Activated naive CD4-positive, alpha-beta T cell treated with anti-CD3 and anti-CD28 coated beads, Interleukin-2, amount 50 U/mL, for 24 hours (primary cell): ENCODE data around the gene WDR81.
A peak's percentile ranks its signal among the peaks of the same experiment; 100 is the strongest.
"Not testable (repeated sequence)": the region's sequence is repeated elsewhere in the genome, so short reads cannot be mapped to it uniquely, and the experiment has no call there.

Experiments used
- H3K27ac Mint-ChIP-seq: one replicate; pipeline ENCODE4 v1.8.0; 2021; ENCODE audit warnings: mild to moderate bottlenecking, mixed read lengths
- H3K27me3 Mint-ChIP-seq: one replicate; pipeline ENCODE4 v1.8.0; 2021; ENCODE audit warnings: mixed read lengths
- H3K36me3 Mint-ChIP-seq: one replicate; pipeline ENCODE4 v1.8.0; 2021; ENCODE audit warnings: mixed read lengths
- H3K4me1 Mint-ChIP-seq: one replicate; pipeline ENCODE4 v1.8.0; 2021; ENCODE audit warnings: mixed read lengths
- H3K4me3 Mint-ChIP-seq: one replicate; pipeline ENCODE4 v1.8.0; 2021; ENCODE audit warnings: mild to moderate bottlenecking, mixed read lengths
- H3K9me3 Mint-ChIP-seq: one replicate; pipeline ENCODE4 v1.8.0; 2021; ENCODE audit warnings: mixed read lengths

The WDR81 gene

DNA sequence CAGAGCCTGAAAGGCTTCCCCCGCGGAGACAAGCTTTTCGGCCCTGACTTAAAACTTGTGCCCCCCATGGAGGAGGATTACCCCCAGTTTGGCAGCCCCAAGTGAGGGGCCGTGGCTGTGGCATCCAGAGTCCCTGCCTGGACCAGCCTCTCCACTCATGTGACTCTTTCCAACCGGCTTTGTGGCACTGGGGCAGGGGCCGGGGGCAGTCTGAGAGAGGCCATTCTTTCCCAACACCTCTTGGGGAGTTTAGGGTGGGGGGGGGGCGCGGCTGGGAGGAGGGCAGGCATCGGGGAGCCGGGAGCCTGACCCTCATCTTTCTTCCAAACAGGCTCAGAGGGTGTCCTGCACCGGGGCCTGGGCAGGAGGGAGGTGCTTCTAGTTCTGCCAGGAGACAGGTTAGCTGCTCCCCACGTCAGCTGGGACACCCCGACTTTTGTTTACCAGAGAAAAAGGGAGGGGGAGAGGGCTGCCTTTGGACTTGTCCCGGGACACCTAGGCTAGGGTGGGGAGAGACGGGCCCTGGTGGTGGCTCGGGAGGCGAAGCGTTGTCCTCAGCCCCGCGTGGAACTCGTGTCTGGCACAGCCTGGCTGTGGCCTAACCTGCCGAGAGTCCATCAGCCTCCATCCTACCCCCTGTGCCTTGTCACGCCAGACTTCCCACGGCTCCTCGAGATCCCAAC is 30.1 kb downstream of the WDR81 start:
- no peaks in the 10 kb centered on the region for H3K36me3 Mint-ChIP-seq
- no peak overlapping the region for H3K4me3 Mint-ChIP-seq
- peaks cover 5% of the 10 kb centered on the region for H3K4me1 Mint-ChIP-seq
- no peaks in the 10 kb centered on the region for H3K27me3 Mint-ChIP-seq
- no peaks in the 10 kb centered on the region for H3K9me3 Mint-ChIP-seq
- H3K27ac Mint-ChIP-seq = no peak overlapping the region

DNA sequence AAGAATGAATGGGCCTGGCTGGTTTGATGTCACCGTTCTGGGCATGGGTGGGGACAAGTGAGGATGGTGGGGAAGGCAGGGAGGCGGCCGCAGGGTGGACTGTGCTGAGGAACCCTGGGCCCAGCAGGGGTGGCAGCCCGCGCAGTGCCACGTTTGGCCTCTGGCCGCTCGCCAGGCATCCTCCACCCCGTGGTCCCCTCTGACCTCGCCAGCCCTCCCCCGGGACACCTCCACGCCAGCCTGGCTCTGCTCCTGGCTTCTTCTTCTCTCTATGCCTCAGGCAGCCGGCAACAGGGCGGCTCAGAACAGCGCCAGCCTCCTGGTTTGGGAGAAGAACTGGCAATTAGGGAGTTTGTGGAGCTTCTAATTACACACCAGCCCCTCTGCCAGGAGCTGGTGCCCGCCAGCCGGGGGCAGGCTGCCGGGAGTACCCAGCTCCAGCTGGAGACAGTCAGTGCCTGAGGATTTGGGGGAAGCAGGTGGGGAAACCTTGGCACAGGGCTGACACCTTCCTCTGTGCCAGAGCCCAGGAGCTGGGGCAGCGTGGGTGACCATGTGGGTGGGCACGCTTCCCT is 30.8 kb downstream of the WDR81 start:
- H3K36me3 Mint-ChIP-seq = no peaks in the 10 kb centered on the region
- no peak overlapping the region for H3K27ac Mint-ChIP-seq

DNA sequence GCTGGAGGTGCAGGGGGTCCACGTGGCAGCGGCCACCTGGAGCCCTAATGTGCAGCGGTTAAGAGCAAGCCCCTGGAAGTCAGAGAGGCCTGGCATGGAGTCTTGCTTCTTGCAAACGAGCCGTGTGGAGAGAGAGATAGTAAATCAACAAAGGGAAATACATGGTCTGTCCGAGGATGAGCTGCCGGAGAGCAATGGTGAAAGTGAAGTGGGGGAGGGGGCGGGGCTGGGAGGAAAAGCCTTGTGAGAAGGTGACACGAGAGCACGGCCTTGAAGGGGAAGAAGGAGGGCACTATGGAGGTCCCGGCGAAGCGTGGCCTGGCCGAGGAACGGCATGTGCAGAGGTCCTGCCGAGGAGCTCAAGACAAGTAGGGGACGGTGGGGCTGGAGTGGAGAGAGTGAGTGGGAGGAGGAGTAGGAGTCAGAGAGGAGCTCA is 31.3 kb downstream of the WDR81 start:
- H3K4me1 Mint-ChIP-seq = peaks cover 5% of the 10 kb centered on the region
- no peak overlapping the region for H3K27ac Mint-ChIP-seq
- H3K27me3 Mint-ChIP-seq = no peaks in the 10 kb centered on the region
- H3K36me3 Mint-ChIP-seq = no peaks in the 10 kb centered on the region
- H3K4me3 Mint-ChIP-seq = no peak overlapping the region
- H3K9me3 Mint-ChIP-seq = no peaks in the 10 kb centered on the region

More for the DNA sequence above, 30.8 kb downstream of the WDR81 start:
- H3K4me1 Mint-ChIP-seq = peaks cover 5% of the 10 kb centered on the region
- H3K9me3 Mint-ChIP-seq = no peaks in the 10 kb centered on the region
- H3K4me3 Mint-ChIP-seq = no peak overlapping the region
- no peaks in the 10 kb centered on the region for H3K27me3 Mint-ChIP-seq

DNA sequence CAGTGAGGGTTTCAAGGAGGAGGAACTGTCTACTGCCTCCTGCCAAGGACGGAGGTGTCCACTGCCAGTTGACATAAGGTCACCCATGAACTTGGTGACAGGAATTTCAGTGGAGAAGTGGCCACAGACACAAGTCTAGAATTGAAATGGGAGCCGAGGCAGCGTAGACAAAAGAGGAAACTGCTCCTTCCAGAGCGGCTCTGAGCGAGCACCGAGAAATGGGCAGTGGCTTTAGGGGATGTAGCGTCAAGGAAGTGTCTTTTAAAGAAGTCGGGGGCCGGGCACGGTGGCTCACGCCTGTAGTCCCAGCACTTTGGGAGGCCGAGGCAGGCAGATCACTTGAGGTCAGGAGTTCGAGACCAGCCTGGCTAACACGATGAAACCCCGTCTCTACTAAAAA is 34.3 kb downstream of the WDR81 start:
- peaks cover 32% of the 10 kb centered on the region for H3K4me1 Mint-ChIP-seq
- H3K27me3 Mint-ChIP-seq = no peaks in the 10 kb centered on the region
- no peaks in the 10 kb centered on the region for H3K36me3 Mint-ChIP-seq
- H3K27ac Mint-ChIP-seq = no peak overlapping the region
- no peak overlapping the region for H3K4me3 Mint-ChIP-seq
- no peaks in the 10 kb centered on the region for H3K9me3 Mint-ChIP-seq

DNA sequence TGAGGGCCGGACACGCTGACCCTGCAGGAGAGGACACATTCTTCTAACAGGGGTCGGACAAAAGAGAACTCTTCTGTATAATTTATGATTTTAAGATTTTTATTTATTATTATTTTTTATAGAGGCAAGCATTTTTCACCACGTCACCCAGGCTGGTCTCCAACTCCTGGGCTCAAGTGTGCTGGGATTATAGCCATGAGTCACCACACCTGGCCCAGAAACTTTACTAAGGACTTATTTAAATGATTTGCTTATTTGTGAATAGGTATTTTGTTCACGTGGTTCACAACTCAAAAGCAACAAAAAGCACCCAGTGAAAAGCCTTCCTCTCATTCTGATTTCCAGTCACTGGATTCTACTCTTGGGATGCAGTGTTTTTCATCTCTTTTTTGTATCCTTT is 35.0 kb downstream of the WDR81 start:
- peaks cover 39% of the 10 kb centered on the region for H3K4me1 Mint-ChIP-seq

DNA sequence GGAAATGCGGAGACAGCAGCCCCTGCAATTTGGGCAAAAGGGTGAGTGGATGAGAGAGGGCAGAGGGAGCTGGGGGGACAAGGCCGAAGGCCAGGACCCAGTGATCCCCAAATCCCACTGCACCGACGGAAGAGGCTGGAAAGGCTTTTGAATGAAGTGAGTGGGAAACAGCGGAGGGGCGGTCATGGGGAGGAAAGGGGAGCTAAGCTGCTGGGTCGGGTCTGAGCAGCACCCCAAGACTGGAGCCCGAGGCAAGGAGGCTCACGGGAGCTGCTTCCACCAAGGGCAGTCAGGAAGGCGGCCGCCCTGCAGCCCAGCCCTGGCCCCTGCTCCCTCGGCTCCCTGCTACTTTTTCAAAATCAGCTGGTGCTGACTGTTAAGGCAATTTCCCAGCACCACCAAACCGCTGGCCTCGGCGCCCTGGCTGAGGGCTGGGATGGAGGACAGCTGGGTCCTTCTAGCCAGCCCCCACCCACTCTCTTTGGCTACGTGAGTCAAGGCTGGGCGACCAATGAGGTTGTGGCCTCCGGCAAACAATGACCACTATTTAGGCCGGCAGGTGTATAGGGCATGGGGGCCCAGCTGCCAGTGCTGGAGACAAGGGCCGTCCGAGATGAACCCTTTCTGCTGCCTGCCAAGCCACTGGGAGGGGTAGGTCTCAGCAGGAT is 37.9 kb downstream of the WDR81 start:
- no peak overlapping the region for H3K27ac Mint-ChIP-seq
- H3K36me3 Mint-ChIP-seq = no peaks in the 10 kb centered on the region
- H3K9me3 Mint-ChIP-seq = no peaks in the 10 kb centered on the region
- H3K4me1 Mint-ChIP-seq = peaks cover 42% of the 10 kb centered on the region
- no peaks in the 10 kb centered on the region for H3K27me3 Mint-ChIP-seq
- no peak overlapping the region for H3K4me3 Mint-ChIP-seq

More for the DNA sequence above, 35.0 kb downstream of the WDR81 start:
- Mint-ChIP-seq H3K9me3 (no peaks in the 10 kb centered on the region), H3K27me3 (no peaks in the 10 kb centered on the region), H3K27ac (no peak overlapping the region), H3K4me3 (no peak overlapping the region), H3K36me3 (no peaks in the 10 kb centered on the region)

DNA sequence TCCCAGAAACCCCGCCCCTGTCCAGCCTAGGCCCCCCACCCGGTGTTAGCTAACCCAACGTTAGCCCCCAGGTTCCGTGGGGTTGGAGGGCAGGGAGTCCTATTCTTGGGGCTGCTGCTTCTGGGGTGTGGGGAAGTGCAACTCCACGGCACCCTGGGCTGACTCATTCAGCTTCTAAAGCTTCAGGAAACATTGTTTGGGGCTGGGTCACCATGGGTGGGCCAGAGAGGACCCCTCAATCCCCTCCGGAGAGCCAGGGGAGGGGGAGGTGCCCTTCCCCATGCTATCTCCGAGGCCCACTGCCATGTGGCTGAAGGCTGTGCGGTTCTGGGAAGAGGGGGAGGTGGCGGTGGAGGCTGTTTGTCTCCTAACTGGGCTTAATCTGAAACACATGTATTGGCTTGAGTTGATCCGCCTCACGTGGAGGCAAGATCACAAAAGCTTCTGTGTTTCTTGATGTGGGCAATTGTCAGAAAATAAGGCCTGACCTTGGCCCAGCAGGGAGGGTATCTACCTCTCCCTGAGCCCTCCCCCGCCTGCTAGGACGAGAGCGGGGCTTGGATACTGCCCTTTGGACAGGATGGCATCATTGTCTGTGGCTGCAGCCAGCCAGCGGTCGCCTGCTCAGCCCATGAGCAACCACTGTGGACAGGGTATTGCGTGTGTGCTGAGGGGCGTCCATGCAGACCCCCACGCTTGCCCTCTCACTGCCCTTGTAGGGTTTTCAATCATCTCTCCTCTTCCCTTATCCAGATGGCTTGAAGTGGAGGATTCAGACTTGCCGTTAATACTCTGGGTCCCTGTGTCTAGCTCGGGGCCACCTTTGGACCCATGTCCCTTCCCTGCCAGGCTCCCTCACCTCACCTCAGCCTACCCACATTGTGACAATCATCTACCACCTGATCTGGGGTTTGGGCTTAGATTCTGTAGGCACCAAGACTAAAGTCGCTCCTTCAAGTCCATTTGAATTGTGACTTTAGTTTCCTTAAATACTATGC is 38.7 kb downstream of the WDR81 start:
- H3K4me1 Mint-ChIP-seq = peaks cover 48% of the 10 kb centered on the region

DNA sequence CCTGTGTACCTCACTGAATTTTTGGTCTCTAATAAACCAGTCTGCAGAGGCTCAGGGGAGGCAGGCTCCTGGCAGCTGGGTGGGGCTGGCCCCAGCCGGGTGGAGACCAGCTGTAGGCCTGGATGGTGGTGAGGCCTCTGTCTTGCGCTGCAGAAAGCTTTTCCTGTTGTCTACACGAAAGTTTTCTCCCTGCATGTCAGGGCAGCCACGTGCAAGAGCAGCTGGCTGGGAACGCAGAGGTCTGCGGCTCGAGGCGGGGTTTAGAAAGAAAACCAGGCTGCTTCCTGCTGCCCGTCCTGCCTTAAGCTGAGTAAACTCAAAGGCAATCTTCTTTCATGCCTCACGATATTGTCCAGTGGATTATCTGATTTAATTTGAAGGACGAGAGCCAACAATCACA is 39.8 kb downstream of the WDR81 start:
- H3K4me3 Mint-ChIP-seq = peak overlapping the region; percentile 67
- H3K27me3 Mint-ChIP-seq = no peaks in the 10 kb centered on the region
- peaks cover 43% of the 10 kb centered on the region for H3K4me1 Mint-ChIP-seq
- no peaks in the 10 kb centered on the region for H3K36me3 Mint-ChIP-seq
- H3K9me3 Mint-ChIP-seq = no peaks in the 10 kb centered on the region
- H3K27ac Mint-ChIP-seq = peak overlapping the region; percentile 71

More for the DNA sequence above, 38.7 kb downstream of the WDR81 start:
- no peaks in the 10 kb centered on the region for H3K36me3 Mint-ChIP-seq
- H3K9me3 Mint-ChIP-seq = no peaks in the 10 kb centered on the region
- peak overlapping the region; percentile 49 for H3K4me3 Mint-ChIP-seq
- H3K27me3 Mint-ChIP-seq = no peaks in the 10 kb centered on the region
- peak overlapping the region; percentile 80 for H3K27ac Mint-ChIP-seq

DNA sequence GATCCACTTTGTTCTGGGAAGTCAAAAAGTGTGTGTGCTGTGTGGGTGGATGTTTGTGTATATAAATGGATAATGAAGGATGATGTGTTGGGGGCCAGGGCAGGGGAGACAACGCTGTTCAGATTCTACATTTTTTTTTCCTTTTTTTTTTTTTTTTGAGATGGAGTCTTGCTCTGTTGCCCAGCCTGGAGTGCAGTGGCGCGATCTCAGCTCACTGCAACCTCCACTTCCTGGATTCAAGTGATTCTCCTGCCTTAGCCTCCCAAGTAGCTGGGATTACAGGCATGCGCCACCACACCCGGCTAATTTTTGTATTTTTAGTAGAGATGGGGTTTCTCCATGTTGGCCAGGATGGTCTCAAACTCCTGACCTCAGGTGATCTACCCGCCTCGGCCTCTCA is 40.2 kb downstream of the WDR81 start:
- peak overlapping the region; percentile 71 for H3K27ac Mint-ChIP-seq
- H3K36me3 Mint-ChIP-seq, H3K9me3 Mint-ChIP-seq, H3K27me3 Mint-ChIP-seq: not testable (repeated sequence)
- peak overlapping the region; percentile 67 for H3K4me3 Mint-ChIP-seq
- H3K4me1 Mint-ChIP-seq = peaks cover 48% of the 10 kb centered on the region

DNA sequence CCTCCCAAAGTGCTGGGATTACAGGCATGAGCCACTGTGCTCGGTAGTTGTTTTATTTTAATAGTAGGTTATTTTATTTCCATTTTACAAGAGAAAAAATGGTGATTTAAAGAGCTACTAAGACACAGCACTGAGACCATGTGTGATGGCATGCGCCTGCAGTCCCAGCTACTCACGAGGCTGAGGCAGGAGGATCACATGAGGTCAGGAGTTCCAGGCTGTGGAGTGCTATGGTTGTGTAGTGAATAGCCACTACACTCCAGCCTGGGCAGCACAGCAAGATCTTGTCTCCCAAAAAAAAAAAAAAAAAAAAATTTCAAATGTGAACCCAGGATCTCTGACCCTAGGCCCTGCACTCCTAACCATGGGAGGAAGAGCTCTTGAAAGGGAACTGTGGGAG is 41.1 kb downstream of the WDR81 start:
- Mint-ChIP-seq H3K36me3 (no peaks in the 10 kb centered on the region), H3K27me3 (no peaks in the 10 kb centered on the region), H3K9me3 (no peaks in the 10 kb centered on the region), H3K27ac (no peak overlapping the region), H3K4me1 (peaks cover 53% of the 10 kb centered on the region), H3K4me3 (no peak overlapping the region)

DNA sequence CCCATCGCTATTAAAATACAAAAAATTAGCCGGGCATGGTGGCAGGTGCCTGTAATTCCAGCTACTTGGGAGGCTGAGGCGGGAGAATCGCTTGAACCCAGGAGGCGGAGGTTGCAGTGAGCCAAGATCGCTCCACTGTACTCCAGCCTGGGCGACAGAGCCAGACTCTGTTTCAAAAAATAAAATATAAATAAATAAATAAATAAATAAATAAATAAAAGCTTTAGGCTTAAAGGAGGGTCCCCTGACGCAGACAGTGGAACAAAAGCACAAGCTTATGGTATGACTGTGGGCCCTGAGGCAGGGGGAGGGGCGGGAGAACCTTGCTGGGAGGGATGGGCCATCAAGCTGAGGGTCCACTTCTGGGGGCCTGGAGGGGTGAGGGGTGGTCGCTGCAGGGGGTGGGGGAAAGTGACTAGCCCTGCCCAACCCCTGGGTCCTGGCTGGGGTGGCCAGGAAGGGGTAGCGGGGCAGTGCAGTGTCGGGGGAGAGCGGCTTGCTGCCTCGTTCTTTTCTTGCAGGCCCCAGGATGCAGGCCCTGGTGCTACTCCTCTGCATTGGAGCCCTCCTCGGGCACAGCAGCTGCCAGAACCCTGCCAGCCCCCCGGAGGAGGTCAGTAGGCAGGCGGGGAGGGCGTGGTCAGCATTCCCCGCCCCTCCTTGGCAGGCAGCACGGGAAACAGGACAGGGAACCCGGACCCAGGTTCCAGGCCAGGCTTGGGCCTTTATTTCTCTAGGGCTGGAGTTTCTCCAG is 42.1 kb downstream of the WDR81 start:
- Mint-ChIP-seq H3K27me3 (no peaks in the 10 kb centered on the region), H3K9me3 (no peaks in the 10 kb centered on the region), H3K27ac (no peak overlapping the region), H3K36me3 (no peaks in the 10 kb centered on the region), H3K4me3 (no peak overlapping the region), H3K4me1 (peaks cover 49% of the 10 kb centered on the region)

DNA sequence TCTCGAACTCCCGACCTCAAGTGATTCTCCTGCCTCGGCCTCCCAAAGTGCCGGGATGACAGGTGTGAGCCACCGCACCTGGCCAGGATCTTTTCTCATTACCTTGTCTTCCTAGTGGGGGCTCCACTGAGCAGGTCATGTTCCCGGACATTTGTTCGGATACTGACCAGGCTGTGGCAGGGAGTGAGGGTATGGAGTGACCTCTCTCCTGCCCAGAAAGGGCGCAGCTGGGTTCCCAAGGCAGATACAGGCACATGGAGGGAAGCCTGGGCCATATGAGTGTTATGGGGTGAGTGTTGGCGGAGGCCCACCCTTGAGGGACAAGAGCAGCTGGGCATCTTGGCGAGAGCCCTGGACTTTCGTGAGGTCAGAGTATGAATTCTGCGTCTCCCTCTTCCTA is 42.9 kb downstream of the WDR81 start:
- no peak overlapping the region for H3K4me3 Mint-ChIP-seq
- H3K9me3 Mint-ChIP-seq = no peaks in the 10 kb centered on the region
- peak overlapping the region; percentile 46 for H3K27ac Mint-ChIP-seq
- H3K27me3 Mint-ChIP-seq = no peaks in the 10 kb centered on the region
- H3K36me3 Mint-ChIP-seq = no peaks in the 10 kb centered on the region
- H3K4me1 Mint-ChIP-seq = peaks cover 41% of the 10 kb centered on the region

DNA sequence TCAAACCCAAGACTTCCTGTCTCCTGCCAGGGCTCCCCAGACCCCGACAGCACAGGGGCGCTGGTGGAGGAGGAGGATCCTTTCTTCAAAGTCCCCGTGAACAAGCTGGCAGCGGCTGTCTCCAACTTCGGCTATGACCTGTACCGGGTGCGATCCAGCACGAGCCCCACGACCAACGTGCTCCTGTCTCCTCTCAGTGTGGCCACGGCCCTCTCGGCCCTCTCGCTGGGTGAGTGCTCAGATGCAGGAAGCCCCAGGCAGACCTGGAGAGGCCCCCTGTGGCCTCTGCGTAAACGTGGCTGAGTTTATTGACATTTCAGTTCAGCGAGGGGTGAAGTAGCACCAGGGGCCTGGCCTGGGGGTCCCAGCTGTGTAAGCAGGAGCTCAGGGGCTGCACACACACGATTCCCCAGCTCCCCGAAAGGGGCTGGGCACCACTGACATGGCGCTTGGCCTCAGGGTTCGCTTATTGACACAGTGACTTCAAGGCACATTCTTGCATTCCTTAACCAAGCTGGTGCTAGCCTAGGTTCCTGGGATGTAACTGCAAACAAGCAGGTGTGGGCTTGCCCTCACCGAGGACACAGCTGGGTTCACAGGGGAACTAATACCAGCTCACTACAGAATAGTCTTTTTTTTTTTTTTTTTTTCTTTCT is 45.4 kb downstream of the WDR81 start:
- Mint-ChIP-seq H3K4me3 (no peak overlapping the region), H3K27ac (peak overlapping the region; percentile 65), H3K27me3 (no peaks in the 10 kb centered on the region)

DNA sequence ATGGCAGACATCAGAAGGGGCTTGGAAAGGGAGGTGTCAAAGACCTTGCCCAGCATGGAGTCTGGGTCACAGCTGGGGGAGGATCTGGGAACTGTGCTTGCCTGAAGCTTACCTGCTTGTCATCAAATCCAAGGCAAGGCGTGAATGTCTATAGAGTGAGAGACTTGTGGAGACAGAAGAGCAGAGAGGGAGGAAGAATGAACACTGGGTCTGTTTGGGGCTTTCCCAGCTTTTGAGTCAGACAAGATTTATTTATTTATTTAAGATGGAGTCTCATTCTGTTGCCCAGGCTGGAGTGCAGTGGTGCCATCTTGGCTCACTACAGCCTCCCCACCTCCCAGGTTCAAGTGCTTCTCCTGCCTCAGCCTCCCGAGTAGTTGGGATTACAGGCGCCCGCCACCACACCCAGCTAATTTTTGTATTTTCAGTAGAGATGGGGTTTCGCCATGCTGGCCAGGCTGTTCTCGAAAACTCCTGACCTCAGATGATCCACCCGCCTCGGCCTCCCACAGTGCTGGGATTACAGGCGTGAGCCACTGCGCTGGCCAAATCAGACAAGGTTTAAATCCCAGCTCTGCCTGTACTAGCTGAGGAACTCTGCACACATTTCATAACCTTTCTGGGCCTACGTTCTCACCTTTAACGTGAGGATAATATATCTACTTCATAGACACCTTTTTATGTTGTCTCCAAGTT is 48.6 kb downstream of the WDR81 start:
- H3K36me3 Mint-ChIP-seq, H3K27me3 Mint-ChIP-seq, H3K9me3 Mint-ChIP-seq, H3K4me3 Mint-ChIP-seq: not testable (repeated sequence)
- Mint-ChIP-seq H3K27ac (peak overlapping the region; percentile 63), H3K4me1 (peaks cover 14% of the 10 kb centered on the region)

More for the DNA sequence above, 45.4 kb downstream of the WDR81 start:
- Mint-ChIP-seq H3K36me3 (no peaks in the 10 kb centered on the region), H3K4me1 (peaks cover 21% of the 10 kb centered on the region), H3K9me3 (no peaks in the 10 kb centered on the region)
